HG02973 (cell line): ENCODE data around the gene KCNK10.
"Not testable (repeated sequence)": the region's sequence is repeated elsewhere in the genome, so short reads cannot be mapped to it uniquely, and the experiment has no call there.

Experiments
- ATAC-seq: cut with Tn5 transposase; IDR thresholded peaks from one replicate; pipeline ENCODE4 v1.9.1; 2021; ENCODE audit warnings: moderate library complexity; ENCODE audit not compliant: unreplicated experiment

The KCNK10 gene

GRCh38 chr14:88272390-88273269 lies 50.4 kb downstream of the KCNK10 start:
- ATAC-seq: no peak

DNA sequence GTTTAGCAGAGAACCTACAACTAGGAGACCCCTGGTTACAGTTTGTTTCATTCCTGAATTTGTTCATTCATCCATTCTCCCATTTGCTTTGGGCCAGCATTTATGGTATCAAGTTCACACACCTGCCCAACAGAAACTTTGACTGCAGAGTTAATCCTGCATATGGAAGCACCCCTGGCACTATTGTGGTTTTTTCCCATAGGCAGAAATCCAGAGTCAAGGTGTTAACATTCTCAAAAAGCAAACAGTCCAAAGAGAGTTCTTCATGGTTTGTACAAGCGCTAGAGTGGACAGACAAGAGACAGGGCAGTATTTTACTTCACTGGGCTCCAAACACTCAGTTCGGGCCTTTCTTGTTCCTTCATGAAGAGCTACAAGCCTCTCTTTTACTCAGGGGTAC lies 51.9 kb downstream of the KCNK10 start:
- no peak for ATAC-seq

DNA sequence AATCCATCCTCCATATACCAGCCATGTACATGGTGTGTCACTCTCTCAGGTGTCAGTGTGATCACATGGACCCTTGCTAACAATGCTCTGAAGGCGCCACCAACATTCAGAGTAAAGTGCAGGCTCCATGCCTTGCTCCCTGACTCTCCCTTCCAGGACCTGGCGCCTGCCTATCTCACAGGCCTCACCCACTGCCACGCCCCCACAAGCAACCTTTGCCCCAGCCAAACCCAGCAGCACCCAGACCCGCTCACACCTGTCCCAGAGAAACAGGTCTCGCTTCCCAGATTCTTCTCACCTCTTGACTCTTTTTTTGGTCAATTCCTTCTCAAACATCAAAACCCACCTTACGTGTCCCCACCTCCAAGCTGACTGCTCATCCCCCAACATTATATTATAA lies 52.3 kb downstream of the KCNK10 start:
- ATAC-seq: no peak

- no peak for ATAC-seq
Observed at GRCh38 chr14:88269806-88270420, 53.2 kb downstream of the KCNK10 start.

DNA sequence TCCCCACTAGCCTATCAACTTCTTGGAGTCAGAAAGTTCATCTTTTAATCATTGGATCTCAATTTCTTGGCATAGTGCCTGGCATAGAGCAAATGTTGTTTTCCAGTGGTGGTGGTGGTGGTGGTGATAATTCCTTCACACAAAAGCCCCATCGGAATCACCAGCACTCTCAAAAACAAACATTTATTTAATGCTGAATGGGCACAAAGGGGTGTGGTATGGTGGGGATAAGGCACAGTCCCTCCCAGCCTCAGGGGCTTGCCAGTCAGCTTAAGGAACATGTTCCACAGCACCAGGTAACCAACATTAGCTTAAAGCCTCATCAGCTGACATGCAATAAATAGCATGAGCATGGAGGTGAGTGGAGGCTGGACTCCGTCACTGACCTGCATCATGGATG lies 56.6 kb downstream of the KCNK10 start:
- ATAC-seq: no peak

DNA sequence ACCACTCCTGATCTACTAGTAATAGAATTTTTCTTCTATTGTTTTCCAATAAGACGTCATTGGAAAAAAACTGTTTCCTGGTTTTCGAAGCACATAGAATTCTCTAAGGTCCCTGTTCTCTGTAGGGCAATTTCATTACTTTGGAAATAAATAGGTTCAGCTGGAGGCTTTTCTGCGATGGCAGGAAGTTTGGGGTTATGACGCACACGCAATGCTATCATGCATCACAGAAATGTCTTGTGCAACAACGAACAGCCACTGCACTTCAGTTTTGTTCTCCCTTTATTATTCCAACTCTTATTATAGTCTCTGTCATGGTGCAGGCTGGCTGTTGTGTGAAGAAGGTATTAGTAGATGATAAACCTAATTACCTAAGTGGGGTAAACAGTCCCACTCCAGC lies 59.0 kb downstream of the KCNK10 start:
- no peak for ATAC-seq

GRCh38 chr14:88261302-88261701 lies 61.8 kb downstream of the KCNK10 start:
- ATAC-seq: not testable (repeated sequence)

DNA sequence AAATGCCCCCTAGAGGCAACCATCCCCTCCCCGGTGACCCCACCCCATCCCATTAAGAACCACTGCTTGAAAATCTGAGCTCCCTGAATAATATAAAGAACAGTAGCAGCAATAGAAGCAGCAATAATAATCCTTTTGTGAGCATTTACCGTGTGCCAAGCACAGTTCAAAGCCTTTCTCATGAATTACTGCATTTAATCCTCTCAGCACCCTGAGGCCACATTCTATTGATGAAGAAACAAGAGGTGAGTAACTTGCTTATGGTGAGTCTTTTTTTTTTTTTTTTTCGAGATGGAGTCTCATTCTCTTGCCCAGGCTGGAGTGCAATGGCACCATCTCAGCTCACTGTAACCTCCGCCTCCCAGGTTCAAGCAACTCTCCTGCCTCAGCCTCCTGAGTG lies 65.0 kb downstream of the KCNK10 start:
- no peak for ATAC-seq

GRCh38 chr14:88256997-88257950 lies 65.8 kb downstream of the KCNK10 start:
- ATAC-seq: no peak

DNA sequence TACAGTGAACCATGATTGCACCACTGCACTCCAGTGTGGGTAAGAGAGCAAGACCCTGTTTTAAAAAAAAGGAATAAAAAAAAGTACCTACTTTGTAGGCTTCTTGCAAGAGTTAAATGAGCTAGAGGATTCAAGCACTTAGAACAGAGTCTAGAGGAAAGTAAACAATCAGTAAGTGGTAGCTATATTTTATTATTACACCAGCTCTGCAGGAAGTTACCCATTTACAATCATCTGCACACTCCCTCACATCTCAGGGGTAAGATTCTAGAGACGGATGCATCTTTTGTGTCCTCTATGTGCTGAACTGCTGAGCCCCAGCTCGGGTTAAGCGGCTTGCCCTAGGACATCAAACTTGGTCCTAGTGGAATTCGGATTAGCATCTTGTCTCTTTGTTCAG lies 67.3 kb downstream of the KCNK10 start:
- no peak for ATAC-seq

- ATAC-seq: no peak
Observed at GRCh38 chr14:88255196-88255595, 67.9 kb downstream of the KCNK10 start.

- ATAC-seq: no peak
Observed at GRCh38 chr14:88252498-88252897, 70.6 kb downstream of the KCNK10 start.

DNA sequence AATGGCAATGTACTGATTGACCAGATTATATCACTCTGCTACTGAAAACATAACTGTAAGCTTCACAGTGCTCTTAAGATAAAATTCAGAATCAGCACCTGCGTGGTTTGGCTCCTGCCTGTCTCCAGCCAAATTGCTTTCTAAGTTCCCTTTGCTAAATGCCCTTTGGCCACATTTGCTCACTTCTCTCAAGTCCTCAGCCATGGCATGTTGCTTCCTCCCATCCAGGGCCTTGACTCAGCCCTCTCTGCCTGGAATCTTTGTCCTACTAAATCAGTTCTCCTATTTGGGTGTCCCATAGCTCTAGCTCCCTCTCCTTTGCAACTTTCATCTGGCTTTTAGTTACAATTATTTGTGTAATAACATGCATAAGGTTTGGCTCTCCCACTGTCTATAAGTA lies 71.4 kb downstream of the KCNK10 start:
- no peak for ATAC-seq

GRCh38 chr14:88249266-88249665 lies 73.8 kb downstream of the KCNK10 start:
- no peak for ATAC-seq

GRCh38 chr14:88248606-88249005 lies 74.5 kb downstream of the KCNK10 start:
- no peak for ATAC-seq

DNA sequence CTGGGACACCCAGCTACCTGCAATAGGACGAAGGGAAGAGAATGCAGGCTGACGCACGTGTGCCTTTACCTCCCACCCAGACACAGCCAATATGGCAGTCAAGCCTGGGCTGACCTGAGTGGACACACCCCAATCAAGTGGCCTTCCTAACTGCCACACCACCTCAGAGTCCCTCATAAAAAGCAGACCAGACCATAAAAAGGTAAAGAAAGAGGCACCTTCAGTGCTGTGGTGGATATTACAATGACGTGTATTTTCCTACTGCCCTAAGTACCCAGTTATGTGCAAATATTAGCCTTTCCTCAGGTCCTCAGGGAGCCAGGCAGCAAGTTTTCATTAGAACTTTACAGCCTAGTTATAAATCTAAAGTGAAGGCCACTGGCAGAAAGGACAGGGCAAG lies 75.8 kb downstream of the KCNK10 start:
- no peak for ATAC-seq

- ATAC-seq: no peak
Observed at GRCh38 chr14:88245321-88245720, 77.7 kb downstream of the KCNK10 start.

- ATAC-seq: no peak
Observed at GRCh38 chr14:88243946-88244345, 79.1 kb downstream of the KCNK10 start.

GRCh38 chr14:88242446-88242845 lies 80.6 kb downstream of the KCNK10 start:
- no peak for ATAC-seq

GRCh38 chr14:88241810-88242209 lies 81.3 kb downstream of the KCNK10 start:
- no peak for ATAC-seq

- ATAC-seq: no peak
Observed at GRCh38 chr14:88234442-88234841, 88.6 kb downstream of the KCNK10 start.
